ENCODE results near the gene TSNAXIP1.

Gene TSNAXIP1

GRCh38 chr16:67841198-67841815 is 34.6 kb downstream of the TSNAXIP1 start:
- no peak for DNase-seq

- peak; percentile 95 for DNase-seq
Observed at GRCh38 chr16:67841816-67842508, 35.3 kb downstream of the TSNAXIP1 start, which contains the start of gene THAP11. TSS of gene THAP11 (plus strand) at chr16:67842320. CDS start at chr16:67842555, 235 bp downstream.

GRCh38 chr16:67842509-67843342 is 36.0 kb downstream of the TSNAXIP1 start:
- DNase-seq: peak; percentile 68

GRCh38 chr16:67843343-67843765 is 36.7 kb downstream of the TSNAXIP1 start:
- no peak for DNase-seq

GRCh38 chr16:67844497-67844896 is 37.8 kb downstream of the TSNAXIP1 start:
- no peak for DNase-seq

- no peak for DNase-seq
Observed at GRCh38 chr16:67845291-67846062, 38.8 kb downstream of the TSNAXIP1 start.

- DNase-seq: no peak
Observed at GRCh38 chr16:67846063-67846319, 39.3 kb downstream of the TSNAXIP1 start.

GRCh38 chr16:67846320-67847063 is 39.8 kb downstream of the TSNAXIP1 start, which contains the start of gene NUTF2:
TSS of gene NUTF2 (plus strand) at chr16:67846933. CDS start at chr16:67865131, 18,198 bp downstream.
- DNase-seq: peak; percentile 96

- peak; percentile 23 for DNase-seq
Observed at GRCh38 chr16:67847064-67847861, 40.6 kb downstream of the TSNAXIP1 start, which contains the start of gene CENPT. TSS of gene CENPT (minus strand) at chr16:67847693. CDS start at chr16:67833859, 13,834 bp downstream.

GRCh38 chr16:67848118-67848517 is 41.4 kb downstream of the TSNAXIP1 start:
- no peak for DNase-seq

GRCh38 chr16:67853670-67854069 is 47.0 kb downstream of the TSNAXIP1 start:
- DNase-seq: no peak

GRCh38 chr16:67855789-67856188 is 49.1 kb downstream of the TSNAXIP1 start:
- no peak for DNase-seq

- DNase-seq: no peak
Observed at GRCh38 chr16:67856927-67857546, 50.3 kb downstream of the TSNAXIP1 start.

GRCh38 chr16:67857547-67858233 is 51.0 kb downstream of the TSNAXIP1 start:
- DNase-seq: peak; percentile 46

GRCh38 chr16:67858500-67858899 is 51.8 kb downstream of the TSNAXIP1 start:
- no peak for DNase-seq

GRCh38 chr16:67860589-67861398 is 54.1 kb downstream of the TSNAXIP1 start:
- no peak for DNase-seq

- DNase-seq: no peak
Observed at GRCh38 chr16:67861877-67862276, 55.2 kb downstream of the TSNAXIP1 start.

GRCh38 chr16:67862623-67863583 is 56.2 kb downstream of the TSNAXIP1 start:
- no peak for DNase-seq

Measured in activated naive CD4-positive, alpha-beta T cell treated with Interleukin-2 at 50 U/mL for 16 hours (primary cell).